H1 (cell line): Measurements from ENCODE around the gene RALGDS. TPM values are rescaled to one million over a fixed set of nuclear protein-coding genes. Genes with fewer than 3 reads are reported as not detected.

ENCODE experiments used
- CTCF ChIA-PET: fragments of 300-600 bp; sonication (Branson Sonifier 250); formaldehyde crosslinking; loops from one replicate; lab custom pipeline; 2021; ENCODE audit not compliant: partially characterized antibody; lab: Charles Lee
- POLR2A ChIA-PET: fragments of 300-600 bp; sonication (Branson Sonifier 250); formaldehyde crosslinking; loops from one replicate; lab custom pipeline; 2021; ENCODE audit warnings: inconsistent platforms; ENCODE audit not compliant: partially characterized antibody; lab: Charles Lee
- DNase-seq, 2 experiments: peaks; one replicate each; pipeline versions ENCODE4 v3.0.0 to v3.0.0-alpha.2; 2010 to 2022; ENCODE audit warnings: low spot score in 2 of 2, low read depth in 1 of 2, mixed read lengths in 1 of 2
- FAIRE-seq: peaks from 2 replicates; lab custom pipeline; 2011; peaks lifted over from hg19 to GRCh38; lab: Jason Lieb, UNC
- H2AFZ ChIP-seq: 2 replicates; pipeline ENCODE4 v1.8.1; 2012; ENCODE audit warnings: low read length, inconsistent platforms
- H2AK5ac ChIP-seq: 2 replicates; pipeline ENCODE4 v1.6.1; 2013; ENCODE audit warnings: low read depth, low read length
- H2BK120ac ChIP-seq: replicated peaks from 2 replicates; pipeline ENCODE3; 2013; ENCODE audit warnings: low read depth, low read length, inconsistent platforms
- H2BK12ac ChIP-seq: 2 replicates; pipeline ENCODE4 v1.6.1; 2013; ENCODE audit warnings: low read depth, low read length
- H2BK15ac ChIP-seq: 2 replicates; pipeline ENCODE4 v1.6.1; 2013; ENCODE audit warnings: low read length
- H2BK20ac ChIP-seq: 2 replicates; pipeline ENCODE4 v1.6.1; 2013; ENCODE audit warnings: low read length
- H2BK5ac ChIP-seq: 2 replicates; pipeline ENCODE4 v1.6.1; 2013; ENCODE audit warnings: low read depth, low read length
- H3K14ac ChIP-seq: 2 replicates; pipeline ENCODE4 v1.6.1; 2013; ENCODE audit warnings: inconsistent platforms; ENCODE audit not compliant: insufficient read length
- H3K18ac ChIP-seq: 2 replicates; pipeline ENCODE4 v1.6.1; 2013; ENCODE audit warnings: low read length; ENCODE audit errors: extremely low read depth
- H3K23ac ChIP-seq: 2 replicates; pipeline ENCODE4 v1.6.1; 2013; ENCODE audit warnings: inconsistent platforms; ENCODE audit not compliant: insufficient read length
- H3K23me2 ChIP-seq: 2 replicates; pipeline ENCODE4 v1.6.1; 2013; ENCODE audit warnings: low read depth, low read length
- H3K27ac ChIP-seq: 2 replicates; pipeline ENCODE4 v1.6.1; 2011; ENCODE audit warnings: low read depth, low read length, inconsistent platforms
- H3K27me3 ChIP-seq, 4 experiments: replicated peaks in 1 of 4; 1 replicate in 1 of 4; 2 replicates in 3 of 4; pipeline versions ENCODE4 v1.6.1 to v1.8.1; 2011 to 2013; ENCODE audit warnings: low read length in 3 of 4, mild to moderate bottlenecking in 3 of 4, inconsistent platforms in 2 of 4, mixed read lengths in 2 of 4, moderate library complexity in 1 of 4; ENCODE audit not compliant: control insufficient read depth in 3 of 4, insufficient read depth in 3 of 4; ENCODE audit errors: extremely low read depth in 1 of 4
- H3K36me3 ChIP-seq, 4 experiments: 2 replicates each; pipeline versions ENCODE4 v1.6.1 to v1.8.1; 2011 to 2013; ENCODE audit warnings: mild to moderate bottlenecking in 4 of 4, low read length in 3 of 4, moderate library complexity in 2 of 4, control low read depth in 1 of 4, inconsistent platforms in 1 of 4; ENCODE audit not compliant: insufficient read depth in 4 of 4, control insufficient read depth in 2 of 4
- H3K4ac ChIP-seq: replicated peaks from 2 replicates; pipeline ENCODE3; 2013; ENCODE audit warnings: low read length, low read depth, mixed read lengths, inconsistent platforms; ENCODE audit not compliant: insufficient read length
- H3K4me1 ChIP-seq, 4 experiments: replicated peaks in 1 of 4; 1 replicate in 1 of 4; 2 replicates in 3 of 4; pipeline versions ENCODE4 v1.6.1 to v1.8.1; 2011 to 2013; ENCODE audit warnings: low read length in 3 of 4, inconsistent platforms in 2 of 4, mixed read lengths in 1 of 4; ENCODE audit not compliant: insufficient read depth in 4 of 4, control insufficient read depth in 3 of 4
- H3K4me2 ChIP-seq, 2 experiments: 2 replicates each; pipeline versions ENCODE4 v1.6.1 to v1.8.1; 2011 to 2013; ENCODE audit warnings: low read depth in 2 of 2, low read length in 2 of 2, control low read depth in 1 of 2, inconsistent platforms in 1 of 2, mild to moderate bottlenecking in 1 of 2; ENCODE audit not compliant: insufficient read depth in 1 of 2
- H3K4me3 ChIP-seq, 4 experiments: fragments of 200-600, 300-600 bp in 1 of 4; sonication (generic), shearing (Covaris generic), sonication (Bioruptor Twin) in 1 of 4; 2 replicates each; pipeline versions ENCODE4 v1.5.1 to v1.8.1; 2011 to 2016; ENCODE audit warnings: low read length in 4 of 4, low read depth in 3 of 4, control low read depth in 2 of 4, inconsistent platforms in 2 of 4, mild to moderate bottlenecking in 2 of 4, mixed read lengths in 1 of 4, moderate library complexity in 1 of 4; ENCODE audit not compliant: insufficient read depth in 2 of 4; ENCODE audit errors: extremely low read depth in 1 of 4
- H3K56ac ChIP-seq: replicated peaks from 2 replicates; pipeline ENCODE3; 2013; ENCODE audit warnings: low read depth, mild to moderate bottlenecking, mixed read lengths, low read length, inconsistent platforms; ENCODE audit not compliant: insufficient read length
- H3K79me1 ChIP-seq: 2 replicates; pipeline ENCODE4 v1.6.1; 2013; ENCODE audit warnings: low read depth, low read length, control low read depth
- H3K79me2 ChIP-seq, 2 experiments: 2 replicates each; pipeline versions ENCODE4 v1.6.1 to v1.8.1; 2012 to 2013; ENCODE audit warnings: low read length in 2 of 2, mild to moderate bottlenecking in 2 of 2, inconsistent platforms in 1 of 2; ENCODE audit not compliant: insufficient read depth in 2 of 2, control insufficient read depth in 1 of 2
- H3K9ac ChIP-seq, 4 experiments: replicated peaks in 1 of 4; 1 replicate in 1 of 4; 2 replicates in 3 of 4; pipeline versions ENCODE4 v1.6.1 to v1.8.1; 2011 to 2013; ENCODE audit warnings: low read depth in 3 of 4, low read length in 3 of 4, control low read depth in 2 of 4, mild to moderate bottlenecking in 2 of 4, moderate library complexity in 2 of 4, inconsistent platforms in 1 of 4; ENCODE audit errors: extremely low read depth in 1 of 4
- H3K9me3 ChIP-seq, 2 experiments: 2 replicates each; pipeline versions ENCODE4 v1.6.1 to v1.8.1; 2012 to 2013; ENCODE audit warnings: mild to moderate bottlenecking in 2 of 2, moderate library complexity in 2 of 2, control low read depth in 1 of 2, inconsistent platforms in 1 of 2, low read depth in 1 of 2, low read length in 1 of 2, mixed read lengths in 1 of 2; ENCODE audit not compliant: insufficient read depth in 2 of 2
- H4K20me1 ChIP-seq, 2 experiments: replicated peaks in 1 of 2; 2 replicates each; pipeline versions ENCODE3 to v1.8.1; 2011 to 2013; ENCODE audit warnings: inconsistent platforms in 2 of 2, low read length in 2 of 2, mild to moderate bottlenecking in 1 of 2; ENCODE audit not compliant: insufficient read depth in 2 of 2, control insufficient read depth in 1 of 2
- H4K5ac ChIP-seq: 2 replicates; pipeline ENCODE4 v1.6.1; 2013; ENCODE audit warnings: low read length, low read depth, mixed read lengths, inconsistent platforms; ENCODE audit not compliant: insufficient read length
- H4K8ac ChIP-seq: 2 replicates; pipeline ENCODE4 v1.8.0; 2013; ENCODE audit warnings: mild to moderate bottlenecking, moderate library complexity, low read length, inconsistent platforms; ENCODE audit not compliant: insufficient read depth; ENCODE audit errors: extremely low read depth
- H4K91ac ChIP-seq: replicated peaks from 2 replicates; pipeline ENCODE3; 2013; ENCODE audit warnings: low read length, mixed read lengths, inconsistent platforms; ENCODE audit not compliant: insufficient read length
- KDM5A ChIP-seq: fragments of 200-600 bp; IDR thresholded peaks from 2 replicates; pipeline ENCODE4 v1.7.1; 2012; ENCODE audit warnings: mild to moderate bottlenecking, low read length, inconsistent platforms, mixed read lengths
- POLR2A ChIP-seq, 2 experiments: IDR thresholded peaks; 1 replicate in 1 of 2; 2 replicates in 1 of 2; pipeline ENCODE4 v1.6.1; 2011; ENCODE audit warnings: low read depth in 2 of 2, low read length in 2 of 2, mild to moderate bottlenecking in 2 of 2; ENCODE audit errors: control extremely low read depth in 1 of 2
- POLR2AphosphoS5 ChIP-seq: IDR thresholded peaks from 2 replicates; pipeline ENCODE4 v1.6.1; 2011; ENCODE audit warnings: low read depth, low read length
- SP1 ChIP-seq: IDR thresholded peaks from 2 replicates; pipeline ENCODE4 v1.6.1; 2011; ENCODE audit warnings: low read depth, low read length
- TBP ChIP-seq: IDR thresholded peaks from 2 replicates; pipeline ENCODE4 v1.6.1; 2011; ENCODE audit warnings: low read depth, low read length, improper control_type of control experiment
- WGBS, 2 experiments: shearing (Covaris generic) in 1 of 2; methylation state at CpG; one replicate each; pipeline versions ENCODE4 v1.1.6 to v1.1.7; 2013 to 2015; ENCODE audit warnings: low lambda C conversion rate in 2 of 2, mixed read lengths in 2 of 2, inconsistent platforms in 1 of 2, low coverage in 1 of 2, missing lambda C conversion rate in 1 of 2; ENCODE audit not compliant: insufficient replicate concordance in 2 of 2, insufficient coverage in 1 of 2, insufficient read length in 1 of 2; ENCODE audit errors: extremely low coverage in 1 of 2, missing lambda C conversion rate in 1 of 2; 5-methylcytosine and 5-hydroxymethylcytosine counted together
- polyA plus RNA-seq, 7 experiments: library from polyadenylated mRNA; depleted of rRNA in 3 of 7; stranded (reverse) in 5 of 7; unstranded in 2 of 7; fragments of >200 nt in 5 of 7; fragments of 200-250 nt in 2 of 7; gene quantifications; 1 replicate in 5 of 7; 2 replicates in 1 of 7; 4 replicates in 1 of 7; pipeline versions ENCODE4 v1.2.1 to v1.2.3, GENCODE V29; 2011 to 2013; ENCODE audit warnings: missing spikeins in 2 of 7, mixed read lengths in 2 of 7
- total RNA-seq: library from RNA; stranded (reverse); fragmentation: NEBNext Ultra II Directional; extraction: Animal tissue kit (Norgen Biotek cat#: 25700); gene quantifications from 2 replicates; pipeline ENCODE4 v1.2.1, GENCODE V29; 2021

The RALGDS gene
- total and polyA plus RNA-seq, 2 of the 8 experiments (the other 6 are each of a cell fraction or from before 2014, with no cell fraction given), result 14.5 to 25.5 TPM

- H3K56ac ChIP-seq, result no peak overlapping the region
- POLR2A ChIA-PET, result interaction anchor here (1.5 kb wide), 1 partner anchor 136 kb away, joined by 4 read pairs; the partner anchor contains the start of gene GTF3C5
- CTCF ChIA-PET, result interaction anchor here (0.7 to 1.8 kb wide), 7 partner anchors 8 to 319 kb away, joined by 3 to 7 read pairs (median 6); no protein-coding TSS in a partner anchor
These were observed 46.2 kb upstream of the RALGDS start for GRCh38 chr9:133167096-133167730.

More at GRCh38 chr9:133167096-133167730, 46.2 kb upstream of the RALGDS start:
- no peak overlapping the region for H3K27ac ChIP-seq
- no peak overlapping the region for H2BK120ac ChIP-seq
- no peak overlapping the region for H3K14ac ChIP-seq
- H3K4me2 ChIP-seq, result no peak overlapping the region
- H2AFZ ChIP-seq, result no peak overlapping the region
- H3K4ac ChIP-seq, result no peak overlapping the region
- 87% methylated on average over 3 of the region's 3 CpGs; no CpG with 5 or more reads in 1 of the 2 experiments for WGBS, 2 experiments
- peaks cover 0 to 3% (median 0%) of the 10 kb centered on the region in 4 experiments; a peak in 2 of 7 replicates for H3K4me1 ChIP-seq
- no peaks in the 10 kb centered on the region for H3K79me2 ChIP-seq
- H2AK5ac ChIP-seq, result no peak overlapping the region
- no peak overlapping the region for H4K5ac ChIP-seq
- peaks cover 2 to 25% (median 15%) of the 10 kb centered on the region in 4 experiments for H3K27me3 ChIP-seq
- FAIRE-seq (no peak), DNase-seq (no peak)
- H4K20me1 ChIP-seq, result peaks cover 0 to 4% of the 10 kb centered on the region in 2 experiments
- no peak overlapping the region for H3K18ac ChIP-seq
- H3K23ac ChIP-seq, result no peak overlapping the region
- H3K36me3 ChIP-seq, result no peaks in the 10 kb centered on the region
- H3K9ac ChIP-seq, result no peak overlapping the region
- no peak overlapping the region for H3K4me3 ChIP-seq
- no peak overlapping the region for H2BK15ac ChIP-seq
- no peaks in the 10 kb centered on the region for H3K79me1 ChIP-seq
- H2BK20ac ChIP-seq, result no peak overlapping the region
- H2BK5ac ChIP-seq, result no peak overlapping the region
- no peak overlapping the region for H4K91ac ChIP-seq
- H4K8ac ChIP-seq, result no peak overlapping the region
- no peak overlapping the region for H2BK12ac ChIP-seq
- no peak for TF ChIP-seq POLR2AphosphoS5
- no peak for TF ChIP-seq POLR2A (IDR thresholded peaks at IDR 0.05; ENCODE audit: control extremely low read depth in 1 of 2, low read depth in 2 of 2, low read length in 2 of 2)
- TF ChIP-seq TBP, result no peak
- TF ChIP-seq SP1, result no peak
- TF ChIP-seq KDM5A, result no peak
- peaks cover 7% of the 10 kb centered on the region; the same call in 1 of the 2 replicates for H3K23me2 ChIP-seq
- H3K9me3 ChIP-seq, result no peaks in the 10 kb centered on the region
